HepG2 (cell line): ENCODE data around the gene CD69. TPM values are rescaled to one million over a fixed set of nuclear protein-coding genes. Genes with fewer than 3 reads are reported as not detected.

Experiments
- ATAC-seq: fragments of 200-7000 bp; cut with Tn5 transposase; 3 replicates; pipeline ENCODE4 v1.9.1; 2020; ENCODE audit warnings: mild to moderate bottlenecking, moderate library complexity
- BruUV-seq: library from RNA; stranded (reverse); fragments of 400-500 nt; replicated peaks from 2 replicates; lab custom pipeline; 2021; lab: Mats Ljungman, UMichigan
- CTCF ChIA-PET: fragments of 300-600 bp; formaldehyde crosslinking; extraction: SDS; loops from one replicate; lab custom pipeline; 2021; ENCODE audit warnings: low total read pairs, inconsistent platforms, low intra/inter-chr PET ratio; lab: Yijun Ruan, JAX
- POLR2A ChIA-PET: fragments of 350-600 bp; sonication (Branson Sonifier 250); formaldehyde crosslinking; loops from one replicate; lab custom pipeline; 2020; ENCODE audit warnings: antibody characterized with exemption, inconsistent platforms; lab: Yijun Ruan, JAX
- DNase-seq: peaks from one replicate; pipeline ENCODE4 v3.0.0-alpha.2; 2015; ENCODE audit warnings: low spot score
- FAIRE-seq: peaks from 3 replicates; lab custom pipeline; 2011; peaks lifted over from hg19 to GRCh38; lab: Jason Lieb, UNC
- H2AFZ ChIP-seq: one replicate; pipeline ENCODE4 v1.6.1; 2011; ENCODE audit warnings: low read length, inconsistent platforms
- H3K27ac ChIP-seq: fragments of 300-600 bp; 3 replicates; pipeline ENCODE4 v1.8.0; 2011; ENCODE audit warnings: mixed run types, mild to moderate bottlenecking, mixed read lengths, low read length, inconsistent platforms; ENCODE audit not compliant: insufficient read depth; ENCODE audit errors: extremely low read length
- H3K27me3 ChIP-seq, 2 experiments: fragments of 200-600 bp in 1 of 2; 2 replicates in 1 of 2; 3 replicates in 1 of 2; pipeline versions ENCODE4 v1.6.0 to v1.8.0; 2011; ENCODE audit warnings: low read length in 2 of 2, mild to moderate bottlenecking in 2 of 2, moderate library complexity in 2 of 2, inconsistent platforms in 1 of 2; ENCODE audit not compliant: insufficient read depth in 2 of 2, control insufficient read depth in 1 of 2
- H3K36me3 ChIP-seq, 2 experiments: fragments of 200-600 bp in 1 of 2; replicated peaks in 1 of 2; 2 replicates in 1 of 2; 3 replicates in 1 of 2; pipeline versions ENCODE4 v1.5.1 to v1.8.0; 2011; ENCODE audit warnings: low read length in 2 of 2, inconsistent platforms in 1 of 2; ENCODE audit not compliant: insufficient read depth in 2 of 2, control insufficient read depth in 1 of 2
- H3K4me1 ChIP-seq: 2 replicates; pipeline ENCODE4 v1.5.1; 2012; ENCODE audit warnings: low read length, inconsistent platforms; ENCODE audit not compliant: insufficient read depth
- H3K4me2 ChIP-seq: 2 replicates; pipeline ENCODE4 v1.6.0; 2011; ENCODE audit warnings: low read depth, low read length, inconsistent platforms
- H3K4me3 ChIP-seq, 3 experiments: fragments of 200-600 bp in 1 of 3; sonication (generic), shearing (Covaris generic) in 1 of 3; replicated peaks in 1 of 3; 2 replicates each; pipeline ENCODE4 v1.5.1; 2011 to 2016; ENCODE audit warnings: low read length in 3 of 3, inconsistent platforms in 2 of 3, low read depth in 2 of 3, mild to moderate bottlenecking in 2 of 3, control low read depth in 1 of 3, mixed read lengths in 1 of 3; ENCODE audit not compliant: insufficient read depth in 1 of 3
- H3K79me2 ChIP-seq: one replicate; pipeline ENCODE4 v1.6.1; 2011; ENCODE audit warnings: low read length, inconsistent platforms; ENCODE audit not compliant: insufficient read depth
- H3K9ac ChIP-seq: 2 replicates; pipeline ENCODE4 v1.6.0; 2011; ENCODE audit warnings: mild to moderate bottlenecking, low read depth, low read length, inconsistent platforms; ENCODE audit not compliant: insufficient read depth
- H3K9me3 ChIP-seq: 2 replicates; pipeline ENCODE4 v1.5.1; 2012; ENCODE audit warnings: mild to moderate bottlenecking, low read length
- H4K20me1 ChIP-seq: 2 replicates; pipeline ENCODE4 v1.6.0; 2011; ENCODE audit warnings: inconsistent platforms, mild to moderate bottlenecking, low read length, moderate library complexity; ENCODE audit not compliant: insufficient read depth
- AGO2 ChIP-seq: fragments of 200-400 bp; formaldehyde crosslinking; optimal IDR thresholded peaks from 2 replicates; pipeline ENCODE3; 2017; ENCODE audit warnings: mild to moderate bottlenecking, low read depth, low read length, moderate library complexity
- RERE ChIP-seq: IDR thresholded peaks from 2 replicates; pipeline ENCODE4 v1.6.1; 2016; ENCODE audit warnings: low read depth, missing genetic modification reagents, missing compliant biosample characterization
- SUZ12 ChIP-seq: fragments of 150-350 bp; IDR thresholded peaks from 2 replicates; pipeline ENCODE4 v1.6.1; 2014; ENCODE audit warnings: low read depth, low read length
- XRCC5 ChIP-seq: fragments of 200-400 bp; formaldehyde crosslinking; optimal IDR thresholded peaks from 2 replicates; pipeline ENCODE3; 2017; ENCODE audit warnings: mild to moderate bottlenecking, low read length
- ZBTB21 ChIP-seq: sonication (generic); formaldehyde crosslinking; IDR thresholded peaks from 2 replicates; pipeline ENCODE4 v1.4.0; 2020; ENCODE audit warnings: missing genetic modification reagents
- ZFP82 ChIP-seq: sonication (generic); formaldehyde crosslinking; IDR thresholded peaks from 2 replicates; pipeline ENCODE4 v1.5.1; 2020; ENCODE audit warnings: mild to moderate bottlenecking, missing genetic modification reagents, borderline replicate concordance
- ZNF672 ChIP-seq: sonication (generic); formaldehyde crosslinking; IDR thresholded peaks from 2 replicates; pipeline ENCODE4 v1.8.1; 2022; ENCODE audit warnings: missing genetic modification reagents
- ZNF780A ChIP-seq: sonication (generic); formaldehyde crosslinking; IDR thresholded peaks from 2 replicates; pipeline ENCODE4 v1.8.0; 2022; ENCODE audit warnings: mild to moderate bottlenecking, missing genetic modification reagents, moderate library complexity
- ZSCAN21 ChIP-seq: sonication (generic); formaldehyde crosslinking; IDR thresholded peaks from 2 replicates; pipeline ENCODE4 v1.8.0; 2022; ENCODE audit warnings: mild to moderate bottlenecking, missing genetic modification reagents, moderate library complexity, borderline replicate concordance
- in situ Hi-C: cut with HindIII; loops from 2 replicates; pipeline ENCODE4 v1.10.0; 2017; ENCODE audit warnings: low pct_unique_long_range_greater_than_20kb; ENCODE audit not compliant: extremely low pct_ligation_motif_present
- intact Hi-C: fragments of 100-400 bp; cut with micrococcal nuclease; formaldehyde crosslinking; loops from one replicate; pipeline ENCODE4 v1.10.0; 2022; ENCODE audit not compliant: unreplicated experiment
- polyA plus RNA-seq, 8 experiments: library from polyadenylated mRNA; depleted of rRNA in 3 of 8; stranded (reverse) in 7 of 8; unstranded in 1 of 8; fragments of >200 nt; fragmentation: Illumina TruSeq in 4 of 8; extraction: Trizol in 4 of 8; gene quantifications; 2 replicates each; pipeline versions ENCODE4 v1.2.1 to v1.2.3, GENCODE V29; 2011 to 2016; ENCODE audit warnings: low read depth in 4 of 8, missing spikeins in 1 of 8, mixed read lengths in 1 of 8; ENCODE audit not compliant: insufficient read depth in 1 of 8
- total RNA-seq, 5 experiments: library from RNA; depleted of rRNA; stranded (reverse); fragments of >200 nt; fragmentation: Illumina TruSeq; extraction: Trizol; gene quantifications; 2 replicates each; pipeline ENCODE4 v1.2.3, GENCODE V29; 2016; ENCODE audit warnings: low read depth in 1 of 5
- TF ChIP-seq, protein P1 (sequence below): sonication (generic); formaldehyde crosslinking; IDR thresholded peaks from 2 replicates; pipeline ENCODE4; 2020; ENCODE audit warnings: missing genetic modification reagents, mild to moderate bottlenecking, borderline replicate concordance
- TF ChIP-seq, protein P2 (sequence below): sonication (generic); formaldehyde crosslinking; IDR thresholded peaks from 2 replicates; pipeline ENCODE4 v1.4.0; 2020; ENCODE audit warnings: mild to moderate bottlenecking, missing genetic modification reagents
- TF ChIP-seq, protein P3 (sequence below): sonication (generic); formaldehyde crosslinking; IDR thresholded peaks from 2 replicates; pipeline ENCODE4 v1.8.1; 2023; ENCODE audit warnings: mild to moderate bottlenecking, moderate library complexity, missing genetic modification reagents

CD69 gene
- total and polyA plus RNA-seq, 2 of the 13 experiments (the other 11 are each of a cell fraction or from before 2014, with no cell fraction given) = not detected

DNA sequence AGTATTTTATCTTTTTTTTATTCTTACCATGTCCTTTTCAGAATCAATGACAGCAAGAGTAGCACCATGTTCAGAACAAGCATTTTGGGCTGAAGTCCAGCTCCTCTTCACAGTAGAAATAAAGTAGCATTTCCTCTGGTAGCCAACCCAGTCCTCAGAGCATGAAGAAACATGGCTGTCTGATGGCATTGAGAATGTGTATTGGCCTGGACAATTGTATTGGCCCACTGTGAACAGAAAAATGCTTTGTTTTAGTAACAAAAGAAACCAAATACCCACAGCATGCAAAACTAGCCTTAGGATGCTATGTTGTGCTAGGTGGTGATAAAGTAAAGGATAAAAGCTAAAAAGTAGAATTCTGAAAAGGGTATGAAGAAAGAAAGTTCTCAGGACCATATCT lies 5.7 kb downstream of the CD69 start:
- H3K4me2 ChIP-seq = no peak overlapping the region
- in situ Hi-C loops (loop anchor here (10.0 kb wide), 1 partner anchor 380 kb away; the partner anchor contains the start of gene CLEC7A), intact Hi-C loops (no loop called here)
- no peak for ATAC-seq
- CTCF ChIA-PET = no interaction called here
- H2AFZ ChIP-seq = no peak overlapping the region
- no peaks in the 10 kb centered on the region for H3K36me3 ChIP-seq
- POLR2A ChIA-PET = no interaction called here
- no peak for FAIRE-seq
- no peaks in the 10 kb centered on the region for H3K4me1 ChIP-seq
- H3K79me2 ChIP-seq = no peaks in the 10 kb centered on the region
- no peaks in the 10 kb centered on the region for H4K20me1 ChIP-seq
- H3K9me3 ChIP-seq = no peaks in the 10 kb centered on the region
- no peak overlapping the region for H3K27ac ChIP-seq
- H3K4me3 ChIP-seq = no peak overlapping the region
- DNase-seq = no peak
- H3K9ac ChIP-seq = no peak overlapping the region
- no TSS peak for BruUV-seq
- peaks cover 0 to 3% of the 10 kb centered on the region in 2 experiments; a peak in 2 of 5 replicates for H3K27me3 ChIP-seq
- TF ChIP-seq ZNF672 (CRISPR knock-in tag) (no peak), SUZ12 (no peak), ZBTB21 (CRISPR knock-in tag) (no peak), ZNF780A (CRISPR knock-in tag) (no peak), AGO2 (no peak), XRCC5 (no peak), ZSCAN21 (no peak), RERE (no peak), ZFP82 (no peak)
- TF ChIP-seq, protein P1, sequence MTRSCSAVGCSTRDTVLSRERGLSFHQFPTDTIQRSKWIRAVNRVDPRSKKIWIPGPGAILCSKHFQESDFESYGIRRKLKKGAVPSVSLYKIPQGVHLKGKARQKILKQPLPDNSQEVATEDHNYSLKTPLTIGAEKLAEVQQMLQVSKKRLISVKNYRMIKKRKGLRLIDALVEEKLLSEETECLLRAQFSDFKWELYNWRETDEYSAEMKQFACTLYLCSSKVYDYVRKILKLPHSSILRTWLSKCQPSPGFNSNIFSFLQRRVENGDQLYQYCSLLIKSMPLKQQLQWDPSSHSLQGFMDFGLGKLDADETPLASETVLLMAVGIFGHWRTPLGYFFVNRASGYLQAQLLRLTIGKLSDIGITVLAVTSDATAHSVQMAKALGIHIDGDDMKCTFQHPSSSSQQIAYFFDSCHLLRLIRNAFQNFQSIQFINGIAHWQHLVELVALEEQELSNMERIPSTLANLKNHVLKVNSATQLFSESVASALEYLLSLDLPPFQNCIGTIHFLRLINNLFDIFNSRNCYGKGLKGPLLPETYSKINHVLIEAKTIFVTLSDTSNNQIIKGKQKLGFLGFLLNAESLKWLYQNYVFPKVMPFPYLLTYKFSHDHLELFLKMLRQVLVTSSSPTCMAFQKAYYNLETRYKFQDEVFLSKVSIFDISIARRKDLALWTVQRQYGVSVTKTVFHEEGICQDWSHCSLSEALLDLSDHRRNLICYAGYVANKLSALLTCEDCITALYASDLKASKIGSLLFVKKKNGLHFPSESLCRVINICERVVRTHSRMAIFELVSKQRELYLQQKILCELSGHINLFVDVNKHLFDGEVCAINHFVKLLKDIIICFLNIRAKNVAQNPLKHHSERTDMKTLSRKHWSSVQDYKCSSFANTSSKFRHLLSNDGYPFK (CRISPR knock-in tag) = no peak
- TF ChIP-seq, protein P2, sequence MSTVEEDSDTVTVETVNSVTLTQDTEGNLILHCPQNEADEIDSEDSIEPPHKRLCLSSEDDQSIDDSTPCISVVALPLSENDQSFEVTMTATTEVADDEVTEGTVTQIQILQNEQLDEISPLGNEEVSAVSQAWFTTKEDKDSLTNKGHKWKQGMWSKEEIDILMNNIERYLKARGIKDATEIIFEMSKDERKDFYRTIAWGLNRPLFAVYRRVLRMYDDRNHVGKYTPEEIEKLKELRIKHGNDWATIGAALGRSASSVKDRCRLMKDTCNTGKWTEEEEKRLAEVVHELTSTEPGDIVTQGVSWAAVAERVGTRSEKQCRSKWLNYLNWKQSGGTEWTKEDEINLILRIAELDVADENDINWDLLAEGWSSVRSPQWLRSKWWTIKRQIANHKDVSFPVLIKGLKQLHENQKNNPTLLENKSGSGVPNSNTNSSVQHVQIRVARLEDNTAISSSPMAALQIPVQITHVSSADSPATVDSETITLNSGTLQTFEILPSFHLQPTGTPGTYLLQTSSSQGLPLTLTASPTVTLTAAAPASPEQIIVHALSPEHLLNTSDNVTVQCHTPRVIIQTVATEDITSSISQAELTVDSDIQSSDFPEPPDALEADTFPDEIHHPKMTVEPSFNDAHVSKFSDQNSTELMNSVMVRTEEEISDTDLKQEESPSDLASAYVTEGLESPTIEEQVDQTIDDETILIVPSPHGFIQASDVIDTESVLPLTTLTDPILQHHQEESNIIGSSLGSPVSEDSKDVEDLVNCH (CRISPR knock-in tag) = no peak
- TF ChIP-seq, protein P3, sequence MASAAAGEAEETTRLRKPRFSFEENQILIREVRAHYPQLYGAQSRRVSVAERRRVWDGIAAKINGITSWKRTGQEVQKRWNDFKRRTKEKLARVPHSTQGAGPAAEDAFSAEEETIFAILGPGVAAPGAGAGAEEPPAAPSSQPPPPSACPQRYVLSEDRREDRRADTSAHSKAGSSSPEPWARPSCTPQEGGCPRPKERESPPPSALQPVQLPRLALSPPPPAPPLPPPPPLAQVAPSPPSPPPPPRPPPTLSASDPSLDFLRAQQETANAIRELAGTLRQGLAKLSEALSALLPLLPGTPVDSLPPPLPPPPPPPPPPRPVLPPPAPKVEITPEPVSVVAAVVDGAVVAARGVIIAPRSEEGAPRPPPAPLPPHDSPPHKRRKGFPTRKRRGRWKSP = no peak
